Forelimb muscle (tissue), 1 donor: ENCODE results near the gene CCSER1. TPM values are rescaled to one million over a fixed set of nuclear protein-coding genes. Genes with fewer than 3 reads are reported as not detected.

Experiments
- DNase-seq: peaks from one replicate; pipeline ENCODE4 v3.0.0-alpha.2; 2013; ENCODE audit warnings: low read depth
- polyA plus RNA-seq: library from polyadenylated mRNA; unstranded; fragments of 120-200 nt; gene quantifications from one replicate; pipeline ENCODE4 v1.2.1, GENCODE V29; 2013; ENCODE audit not compliant: insufficient read length

CCSER1 gene
- polyA plus RNA-seq, 1 donor: 0.22 TPM

GRCh38 chr4:90950385-90950841, 823.2 kb downstream of the CCSER1 start:
- DNase-seq: no peak

- DNase-seq: no peak
Measured at GRCh38 chr4:90951037-90951436, 823.8 kb downstream of the CCSER1 start.

- no peak for DNase-seq
Measured at GRCh38 chr4:90958256-90958895, 831.2 kb downstream of the CCSER1 start.

GRCh38 chr4:90960433-90960832, 833.2 kb downstream of the CCSER1 start:
- DNase-seq: no peak

- no peak for DNase-seq
Measured at GRCh38 chr4:90960840-90961239, 833.6 kb downstream of the CCSER1 start.

- DNase-seq: no peak
Measured at GRCh38 chr4:90970021-90970420, 842.8 kb downstream of the CCSER1 start.

- DNase-seq: no peak
Measured at GRCh38 chr4:90977726-90978125, 850.5 kb downstream of the CCSER1 start.

- no peak for DNase-seq
Measured at GRCh38 chr4:90979556-90979955, 852.4 kb downstream of the CCSER1 start.

GRCh38 chr4:90982813-90983212, 855.6 kb downstream of the CCSER1 start:
- DNase-seq: no peak

GRCh38 chr4:90990284-90990683, 863.1 kb downstream of the CCSER1 start:
- DNase-seq: no peak

- no peak for DNase-seq
Measured at GRCh38 chr4:90992213-90992612, 865.0 kb downstream of the CCSER1 start.

- DNase-seq: no peak
Measured at GRCh38 chr4:90994851-90995574, 867.8 kb downstream of the CCSER1 start.

GRCh38 chr4:90995996-90996395, 868.8 kb downstream of the CCSER1 start:
- DNase-seq: no peak

- DNase-seq: no peak
Measured at GRCh38 chr4:90996813-90997212, 869.6 kb downstream of the CCSER1 start.

GRCh38 chr4:91015861-91016260, 888.7 kb downstream of the CCSER1 start:
- no peak for DNase-seq

GRCh38 chr4:91019513-91019912, 892.3 kb downstream of the CCSER1 start:
- DNase-seq: no peak

GRCh38 chr4:91025241-91026148, 898.3 kb downstream of the CCSER1 start:
- DNase-seq: no peak

- no peak for DNase-seq
Measured at GRCh38 chr4:91028228-91028627, 901.0 kb downstream of the CCSER1 start.

- DNase-seq: no peak
Measured at GRCh38 chr4:91031761-91032160, 904.6 kb downstream of the CCSER1 start.

- DNase-seq: no peak
Measured at GRCh38 chr4:91032725-91033445, 905.7 kb downstream of the CCSER1 start.

- no peak for DNase-seq
Measured at GRCh38 chr4:91035276-91035675, 908.1 kb downstream of the CCSER1 start.

- no peak for DNase-seq
Measured at GRCh38 chr4:91037951-91038350, 910.8 kb downstream of the CCSER1 start.
